ENCODE measurements around the gene SRGN. TPM values are rescaled to one million over a fixed set of nuclear protein-coding genes. Genes with fewer than 3 reads are reported as not detected.
A peak's percentile ranks its signal among the peaks of the same experiment; 100 is the strongest.

The SRGN gene
- total RNA-seq, 4 donors from 2014 or later, result 30.7 to 140 (median 40.3) TPM

- peaks cover 0 to 6% of the 10 kb centered on the region in 2 donors for H3K4me1 ChIP-seq
- H3K27ac ChIP-seq, result no peak overlapping the region
- no peak overlapping the region for H3K4me3 ChIP-seq (replicated peaks in 1 of 3)
- TF ChIP-seq POLR2A (IDR thresholded peaks at IDR 0.05) (no peak), CTCF (IDR thresholded peaks at IDR 0.05) (no peak)
- 88% methylated on average over 1 of the region's 1 CpG for WGBS, 2 donors
- no peaks in the 10 kb centered on the region for H3K9me3 ChIP-seq
- H3K27me3 ChIP-seq, result no peaks in the 10 kb centered on the region
- no peaks in the 10 kb centered on the region for H3K36me3 ChIP-seq
- intact Hi-C loops (cut with DNase I), result no loop called here
- no peak for DNase-seq
These were observed 43.4 kb upstream of the SRGN start for GRCh38 chr10:69044546-69044945.

GRCh38 chr10:69045441-69046300, 42.2 kb upstream of the SRGN start:
- DNase-seq, result peak; percentile 36 to 54
- Histone ChIP-seq H3K4me1 (peaks cover 0 to 6% of the 10 kb centered on the region in 2 donors), H3K36me3 (no peaks in the 10 kb centered on the region), H3K9me3 (no peaks in the 10 kb centered on the region), H3K4me3 (replicated peaks in 1 of 3) (no peak overlapping the region), H3K27me3 (no peaks in the 10 kb centered on the region), H3K27ac (no peak overlapping the region)
- TF ChIP-seq POLR2A (IDR thresholded peaks at IDR 0.05), result no peak
- no peak for TF ChIP-seq CTCF (IDR thresholded peaks at IDR 0.05)
- intact Hi-C loops (cut with DNase I), result no loop called here
- 65 to 66% methylated on average over 5 to 6 of the region's 6 CpGs for WGBS, 2 donors

GRCh38 chr10:69047111-69047832, 40.6 kb upstream of the SRGN start:
- WGBS, 2 donors, result 80 to 84% methylated on average over 3 to 4 of the region's 4 CpGs
- Histone ChIP-seq H3K27me3 (no peaks in the 10 kb centered on the region), H3K9me3 (no peaks in the 10 kb centered on the region), H3K4me1 (peaks cover 0 to 6% of the 10 kb centered on the region in 2 donors), H3K27ac (no peak overlapping the region), H3K4me3 (replicated peaks in 1 of 3) (no peak overlapping the region), H3K36me3 (no peaks in the 10 kb centered on the region)
- no peak for DNase-seq
- intact Hi-C loops (cut with DNase I), result no loop called here
- TF ChIP-seq POLR2A (IDR thresholded peaks at IDR 0.05) (no peak), CTCF (IDR thresholded peaks at IDR 0.05) (no peak)

GRCh38 chr10:69048103-69048502, 39.8 kb upstream of the SRGN start:
- intact Hi-C loops (cut with DNase I), result no loop called here
- H3K36me3 ChIP-seq, result no peaks in the 10 kb centered on the region
- H3K27me3 ChIP-seq, result no peaks in the 10 kb centered on the region
- no peaks in the 10 kb centered on the region for H3K9me3 ChIP-seq
- no peak overlapping the region for H3K4me3 ChIP-seq (replicated peaks in 1 of 3)
- H3K4me1 ChIP-seq, result peaks cover 0 to 6% of the 10 kb centered on the region in 2 donors
- H3K27ac ChIP-seq, result no peak overlapping the region
- 51 to 70% methylated on average over 8 of the region's 8 CpGs for WGBS, 2 donors
- TF ChIP-seq POLR2A (IDR thresholded peaks at IDR 0.05) (peak in 1 of 2 donors; percentile 13), CTCF (IDR thresholded peaks at IDR 0.05) (no peak)
- DNase-seq, result no peak

GRCh38 chr10:69049566-69049961, 38.3 kb upstream of the SRGN start:
- no peak overlapping the region for H3K27ac ChIP-seq
- H3K9me3 ChIP-seq, result no peaks in the 10 kb centered on the region
- WGBS, 2 donors, result 83 to 84% methylated on average over 6 of the region's 6 CpGs
- H3K36me3 ChIP-seq, result no peaks in the 10 kb centered on the region
- DNase-seq, result no peak
- H3K4me3 ChIP-seq (replicated peaks in 1 of 3), result no peak overlapping the region
- H3K27me3 ChIP-seq, result no peaks in the 10 kb centered on the region
- intact Hi-C loops (cut with DNase I), result no loop called here
- no peak for TF ChIP-seq POLR2A (IDR thresholded peaks at IDR 0.05)
- TF ChIP-seq CTCF (IDR thresholded peaks at IDR 0.05), result no peak
- H3K4me1 ChIP-seq, result peaks cover 0 to 6% of the 10 kb centered on the region in 2 donors

Data from thyroid gland (tissue), 4 donors.